LNCAP (cell line): Measurements from ENCODE around the gene DNAJC12.

Experiments used
- TF ChIP-seq, protein P1 (sequence below): fragments of 450-650 bp; IDR thresholded peaks from 2 replicates; pipeline ENCODE4 v1.5.1; 2017; ENCODE audit warnings: mild to moderate bottlenecking

The DNAJC12 gene

DNA sequence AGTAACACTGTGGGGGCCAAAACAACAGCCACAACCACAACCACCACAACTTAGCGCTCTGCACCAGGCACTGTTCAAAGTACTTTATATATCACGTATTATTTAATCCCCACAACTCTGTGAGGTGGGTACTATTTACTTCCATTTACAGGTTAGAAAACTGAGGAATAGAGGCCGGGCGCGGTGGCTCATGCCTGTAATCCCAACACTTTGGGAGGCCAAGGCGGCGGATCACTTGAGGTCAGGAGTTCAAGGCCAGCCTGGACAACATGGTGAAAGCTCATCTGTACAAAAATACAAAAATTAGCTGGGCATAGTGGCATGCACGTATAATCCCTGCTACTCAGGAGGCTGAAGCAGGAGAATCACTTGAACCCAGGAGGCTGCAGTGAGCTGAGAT lies 3.6 kb downstream of the DNAJC12 start:
- TF ChIP-seq, protein P1, sequence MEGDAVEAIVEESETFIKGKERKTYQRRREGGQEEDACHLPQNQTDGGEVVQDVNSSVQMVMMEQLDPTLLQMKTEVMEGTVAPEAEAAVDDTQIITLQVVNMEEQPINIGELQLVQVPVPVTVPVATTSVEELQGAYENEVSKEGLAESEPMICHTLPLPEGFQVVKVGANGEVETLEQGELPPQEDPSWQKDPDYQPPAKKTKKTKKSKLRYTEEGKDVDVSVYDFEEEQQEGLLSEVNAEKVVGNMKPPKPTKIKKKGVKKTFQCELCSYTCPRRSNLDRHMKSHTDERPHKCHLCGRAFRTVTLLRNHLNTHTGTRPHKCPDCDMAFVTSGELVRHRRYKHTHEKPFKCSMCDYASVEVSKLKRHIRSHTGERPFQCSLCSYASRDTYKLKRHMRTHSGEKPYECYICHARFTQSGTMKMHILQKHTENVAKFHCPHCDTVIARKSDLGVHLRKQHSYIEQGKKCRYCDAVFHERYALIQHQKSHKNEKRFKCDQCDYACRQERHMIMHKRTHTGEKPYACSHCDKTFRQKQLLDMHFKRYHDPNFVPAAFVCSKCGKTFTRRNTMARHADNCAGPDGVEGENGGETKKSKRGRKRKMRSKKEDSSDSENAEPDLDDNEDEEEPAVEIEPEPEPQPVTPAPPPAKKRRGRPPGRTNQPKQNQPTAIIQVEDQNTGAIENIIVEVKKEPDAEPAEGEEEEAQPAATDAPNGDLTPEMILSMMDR: no peak

DNA sequence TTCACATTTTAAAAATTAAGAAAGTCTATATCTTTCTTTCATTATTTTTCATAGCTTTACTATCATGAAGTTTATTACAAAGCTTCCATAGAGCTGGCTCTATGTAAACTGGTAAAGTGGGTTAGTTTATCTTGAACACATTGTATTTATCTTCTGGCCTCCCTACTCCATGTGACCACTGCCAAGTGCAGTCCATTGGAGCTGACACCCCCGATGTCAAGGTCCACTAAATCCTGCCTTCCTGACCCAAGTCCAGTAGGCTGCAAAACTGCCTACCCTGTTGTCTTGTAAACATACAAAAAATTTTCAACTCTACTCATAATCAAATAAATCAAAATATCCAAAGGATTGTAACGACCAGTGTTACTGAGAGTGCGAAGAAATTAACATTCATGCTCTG lies 10.2 kb downstream of the DNAJC12 start:
- TF ChIP-seq, protein P1: no peak

DNA sequence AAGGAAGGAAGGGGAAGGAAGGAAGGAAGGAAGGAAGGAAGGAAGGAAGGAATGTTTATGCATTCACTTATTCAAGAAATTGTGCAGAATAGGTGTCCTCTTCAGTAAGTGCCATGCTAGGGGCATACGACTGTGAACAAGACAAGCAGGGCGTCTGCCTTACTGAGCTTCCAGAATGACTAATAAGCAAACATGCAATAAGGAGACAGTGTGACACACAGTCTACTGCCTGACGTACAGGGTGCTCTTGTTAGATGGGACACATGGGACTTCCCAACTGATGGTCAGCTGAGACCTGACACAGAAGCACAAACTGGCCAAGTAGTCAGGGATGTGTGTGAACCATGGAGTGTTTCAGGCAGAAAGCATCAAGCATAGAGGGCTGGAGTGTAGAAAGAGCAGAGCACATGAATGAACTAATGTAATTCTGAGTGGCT lies 18.2 kb downstream of the DNAJC12 start:
- TF ChIP-seq, protein P1: no peak

DNA sequence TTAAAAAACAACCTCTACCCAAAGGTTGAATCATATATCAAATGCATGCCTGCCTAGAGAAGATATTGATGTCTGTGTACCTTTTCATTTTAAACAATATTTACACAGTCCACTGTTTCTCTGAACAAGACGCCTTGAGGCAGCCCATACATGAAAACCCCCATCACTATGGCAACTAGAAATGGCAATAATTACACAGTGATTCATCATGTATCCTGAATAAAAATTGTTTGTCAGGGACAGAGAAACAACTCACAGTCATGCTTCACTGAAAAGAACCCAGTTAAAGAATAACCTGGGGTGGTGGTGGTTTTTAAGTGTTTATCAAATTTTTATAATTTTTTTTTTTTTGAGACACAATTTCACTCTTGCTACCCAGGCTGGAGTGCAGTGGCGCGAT lies 19.7 kb downstream of the DNAJC12 start:
- TF ChIP-seq, protein P1: no peak

DNA sequence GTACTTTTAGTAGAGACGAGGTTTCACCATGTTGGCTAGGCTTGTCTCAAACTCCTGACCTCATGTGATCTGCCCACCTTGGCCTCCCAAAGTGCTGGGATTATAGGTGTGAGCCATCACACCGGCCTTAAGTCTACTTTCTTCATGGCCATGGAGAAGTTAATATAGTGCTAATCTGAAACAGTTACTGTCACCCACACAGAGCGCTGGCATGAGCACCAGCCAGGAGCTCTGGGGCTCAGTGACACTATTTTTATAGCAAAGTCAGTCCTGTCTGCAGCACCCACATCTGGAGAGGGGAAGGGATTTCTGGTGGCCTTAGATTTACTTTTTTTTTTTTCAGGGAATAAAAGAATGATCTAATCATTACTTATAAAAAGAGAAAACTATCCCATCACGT lies 21.3 kb downstream of the DNAJC12 start:
- TF ChIP-seq, protein P1: no peak

DNA sequence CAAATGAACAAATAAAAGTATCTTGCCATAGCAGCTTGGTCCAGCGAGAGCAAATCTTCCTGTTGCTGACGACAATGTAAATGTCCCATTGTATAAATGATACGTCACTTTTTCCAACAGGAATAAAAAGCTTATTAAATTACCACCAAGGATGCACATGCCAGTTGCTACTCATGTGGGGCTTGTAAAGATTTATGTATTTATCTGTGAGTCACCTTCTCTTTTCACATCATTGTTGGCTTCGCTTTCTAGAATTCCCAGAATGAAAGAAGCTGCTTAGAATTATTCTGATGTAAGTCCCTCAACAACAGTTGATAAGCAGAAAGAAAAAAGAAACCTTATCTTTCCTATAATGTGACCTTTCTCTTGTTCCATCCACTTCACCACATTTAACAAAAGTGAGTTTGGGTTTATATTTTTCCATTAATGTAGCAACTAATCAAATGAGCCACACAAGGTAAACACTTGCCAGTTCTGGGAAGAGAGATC lies 22.4 kb downstream of the DNAJC12 start:
- TF ChIP-seq, protein P1: no peak

DNA sequence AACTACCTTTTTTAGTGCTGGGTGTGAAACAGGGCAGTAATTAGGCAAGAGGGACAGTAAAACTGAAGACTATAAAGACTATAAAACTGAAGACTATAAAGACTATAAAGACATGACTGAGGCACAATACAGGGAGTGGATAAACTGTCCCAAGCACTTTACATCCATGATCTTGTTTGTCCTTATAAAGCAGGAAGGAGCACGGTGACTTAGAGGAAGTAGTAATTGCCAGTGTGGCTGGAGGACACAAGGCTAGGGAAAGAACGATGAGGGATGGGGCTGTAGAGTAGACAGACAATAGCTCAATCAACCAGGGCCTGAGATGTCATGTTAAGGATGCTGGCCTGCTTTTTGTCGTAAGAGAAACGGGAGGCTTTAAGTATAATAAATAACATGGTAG lies 26.0 kb downstream of the DNAJC12 start:
- TF ChIP-seq, protein P1: no peak

DNA sequence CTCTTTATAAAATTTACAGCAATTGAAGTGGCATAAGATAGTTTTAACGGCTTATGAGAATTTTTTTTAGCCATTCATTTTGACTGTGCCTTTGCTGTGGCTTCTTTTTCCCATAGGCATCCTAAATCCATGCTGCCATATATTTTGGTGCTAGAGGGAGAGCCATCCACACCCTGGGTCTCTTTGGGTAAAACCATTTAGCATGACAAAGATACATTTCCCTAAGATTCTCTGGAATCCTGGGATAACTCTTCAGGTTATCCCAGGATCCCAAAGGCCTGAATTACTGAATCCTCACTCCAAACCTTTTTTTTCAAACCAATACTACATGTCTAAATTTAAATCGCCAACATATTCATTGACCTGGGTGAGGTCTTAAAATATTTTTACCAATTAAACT lies 28.9 kb downstream of the DNAJC12 start:
- TF ChIP-seq, protein P1: no peak
